Stimulated activated naive CD4-positive, alpha-beta T cell treated with Interleukin-2 at 50 U/mL for 16 hours (primary cell): Measurements from ENCODE around the gene COX7C.
A peak's percentile ranks its signal among the peaks of the same experiment; 100 is the strongest.
"Not testable (repeated sequence)": the region's sequence is repeated elsewhere in the genome, so short reads cannot be mapped to it uniquely, and the experiment has no call there.

Source experiments
- DNase-seq: peaks from one replicate; lab custom pipeline; 2025; lab: John Stamatoyannopoulos, UW

The COX7C gene

DNA sequence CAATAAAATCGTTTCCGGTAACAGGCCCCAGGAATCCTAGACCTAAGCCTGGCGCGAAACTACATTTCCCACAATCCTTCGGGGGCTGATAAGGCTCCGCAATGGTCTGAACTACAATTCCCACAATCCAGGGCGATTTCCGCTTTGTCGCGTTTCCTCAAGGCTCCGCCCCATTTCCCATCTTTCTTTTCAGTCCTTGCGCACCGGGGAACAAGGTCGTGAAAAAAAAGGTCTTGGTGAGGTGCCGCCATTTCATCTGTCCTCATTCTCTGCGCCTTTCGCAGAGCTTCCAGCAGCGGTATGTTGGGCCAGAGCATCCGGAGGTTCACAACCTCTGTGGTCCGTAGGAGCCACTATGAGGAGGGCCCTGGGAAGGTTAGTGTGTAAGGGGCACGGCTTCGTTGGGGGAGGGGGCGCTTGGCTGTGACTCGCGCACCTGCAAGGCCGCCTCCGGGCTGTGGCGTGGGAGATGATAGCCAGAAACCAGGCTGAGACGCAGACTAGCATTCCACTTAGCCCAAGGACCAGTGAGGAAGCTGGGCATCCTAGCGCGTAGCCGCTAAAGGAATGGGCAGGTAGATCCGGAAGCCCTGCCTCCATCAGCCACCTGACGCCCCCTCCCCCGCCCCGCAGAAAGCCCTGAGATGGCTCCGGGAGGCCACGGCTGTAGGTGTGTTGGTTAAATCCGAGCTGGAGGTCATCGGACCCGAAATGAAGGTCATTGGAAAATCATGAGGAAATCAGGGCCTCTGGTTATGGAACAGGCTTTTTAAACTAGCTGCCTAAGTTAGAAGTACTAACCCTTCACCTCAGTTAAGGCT is at the start of gene COX7C:
Gene COX7C, plus strand, starts transcription at position 186 of the 821 bp plus-strand sequence. Its CDS starts 115 bp downstream, at position 301.
- peak; percentile 90 for DNase-seq

DNA sequence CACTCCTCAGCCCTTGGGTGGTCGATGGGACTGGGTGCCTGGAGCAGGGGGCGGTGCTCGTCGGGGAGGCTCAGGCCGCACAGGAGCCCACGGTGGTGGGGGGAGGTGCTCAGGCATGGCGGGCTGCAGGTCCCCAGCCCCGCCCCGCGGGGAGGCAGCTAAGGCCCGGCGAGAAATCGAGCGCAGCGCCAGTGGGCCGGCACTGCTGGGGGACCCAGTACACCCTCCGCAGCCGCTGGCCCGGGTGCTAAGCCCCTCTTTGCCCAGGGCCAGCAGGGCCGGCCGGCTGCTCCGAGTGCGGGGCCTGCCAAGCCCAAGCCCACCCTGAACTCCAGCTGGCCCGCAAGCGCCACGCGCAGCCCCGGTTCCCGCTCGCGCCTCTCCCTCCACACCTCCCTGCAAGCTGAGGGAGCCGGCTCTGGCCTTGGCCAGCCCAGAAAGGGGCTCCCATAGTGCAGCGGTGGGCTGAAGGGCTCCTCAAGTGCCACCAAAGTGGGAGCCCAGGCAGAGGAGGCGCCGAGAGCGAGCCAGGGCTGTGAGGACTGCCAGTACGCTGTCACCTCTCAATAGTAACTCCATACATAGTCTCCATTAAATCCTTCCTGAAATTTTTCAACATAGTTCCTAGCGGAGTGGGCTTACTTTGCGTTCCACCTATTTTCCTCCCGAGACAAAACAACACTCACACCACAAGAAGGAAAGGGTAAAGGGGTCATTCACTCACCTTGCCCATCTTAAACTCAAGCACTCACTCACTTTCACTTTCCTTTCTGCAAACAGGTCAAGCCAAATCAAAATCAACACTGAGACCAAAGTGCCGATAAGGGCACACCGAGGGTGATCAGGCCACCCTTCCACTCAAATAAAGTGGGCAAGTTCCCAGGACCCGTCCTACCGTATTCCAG is 48.0 kb upstream of the COX7C start:
- DNase-seq, result not testable (repeated sequence)

GRCh38 chr5:86570427-86571083 is 47.2 kb upstream of the COX7C start:
- DNase-seq, result no peak

GRCh38 chr5:86571109-86571508 is 46.6 kb upstream of the COX7C start:
- not testable (repeated sequence) for DNase-seq

GRCh38 chr5:86572825-86573517 is 44.8 kb upstream of the COX7C start:
- no peak for DNase-seq

DNA sequence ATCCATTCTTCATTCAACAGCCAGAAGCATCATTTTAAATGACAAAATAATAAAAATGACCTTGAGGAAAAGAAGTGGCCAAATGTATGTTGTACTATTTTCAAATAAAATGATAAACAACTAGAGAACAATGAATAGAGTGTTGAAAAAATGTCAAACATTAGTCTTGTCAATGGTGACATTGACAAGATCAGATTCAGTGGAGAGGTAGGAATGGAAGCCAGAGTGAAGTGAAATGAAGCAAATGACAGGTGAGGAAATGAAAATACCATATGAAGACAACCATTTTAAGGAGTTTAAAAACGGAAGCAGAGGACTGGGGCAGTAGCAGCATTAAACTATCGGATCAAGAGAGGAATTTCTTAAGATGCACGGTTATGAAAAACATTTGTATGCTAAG is 38.2 kb upstream of the COX7C start:
- no peak for DNase-seq

GRCh38 chr5:86596476-86596875 is 21.3 kb upstream of the COX7C start:
- DNase-seq, result no peak

GRCh38 chr5:86605881-86606280 is 11.9 kb upstream of the COX7C start:
- DNase-seq, result no peak

- no peak for DNase-seq
Measured at GRCh38 chr5:86613455-86613854, 4.3 kb upstream of the COX7C start.

- no peak for DNase-seq
Measured at GRCh38 chr5:86617309-86617755, 409 bp upstream of the COX7C start.

DNA sequence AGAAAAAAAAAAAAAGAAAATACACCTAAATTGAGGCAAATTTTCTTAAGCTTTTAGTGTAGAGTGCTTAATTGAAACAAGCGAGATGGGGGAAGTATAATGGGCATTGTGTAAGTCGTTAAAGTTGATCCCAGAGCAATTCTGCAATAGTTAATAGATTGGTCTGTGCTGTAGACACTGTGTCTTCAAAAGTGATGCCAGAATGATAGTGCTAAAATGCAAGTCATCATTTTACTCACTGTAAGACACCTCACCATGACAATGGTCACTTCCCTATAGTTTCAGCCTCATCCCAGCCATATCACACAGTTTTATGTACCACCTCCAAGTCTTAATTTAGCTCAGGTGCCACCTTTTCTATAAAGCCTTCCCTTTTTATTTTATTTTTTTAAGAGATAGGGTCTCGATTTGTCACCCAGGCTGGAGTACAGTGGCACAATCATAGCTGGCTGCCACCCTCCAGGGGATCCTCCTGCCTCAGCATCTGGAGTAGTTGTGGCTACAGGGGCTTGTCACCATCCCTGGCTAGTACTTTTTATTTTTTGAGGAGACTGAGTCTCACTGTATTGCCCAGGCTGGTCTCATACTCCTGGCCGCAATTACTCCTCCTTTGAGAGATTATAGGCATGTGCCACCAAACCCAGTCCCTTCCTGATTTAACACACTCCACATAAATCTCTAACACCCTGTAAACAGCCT is 6.2 kb downstream of the COX7C start:
- no peak for DNase-seq

- DNase-seq, result no peak
Measured at GRCh38 chr5:86625148-86625547, 7.4 kb downstream of the COX7C start.

DNA sequence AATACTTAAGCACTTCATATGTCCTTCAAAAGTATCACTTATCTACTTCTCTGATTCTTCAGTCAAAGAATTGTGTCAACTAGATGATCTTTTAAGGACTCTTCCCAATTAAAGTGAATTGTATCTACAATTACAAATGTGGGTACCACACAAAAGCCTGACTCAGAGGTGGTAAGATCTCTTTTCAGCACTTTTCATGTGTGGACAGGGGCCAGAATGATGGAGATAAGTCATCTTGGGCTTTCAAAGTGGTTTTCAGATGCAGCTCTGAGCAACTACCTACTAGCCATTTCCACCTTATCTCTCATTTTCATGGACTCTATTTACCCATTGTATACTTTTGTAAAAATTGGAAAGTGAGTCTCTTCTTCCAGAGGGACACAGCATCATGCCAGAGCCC is 8.4 kb downstream of the COX7C start:
- DNase-seq, result no peak

- no peak for DNase-seq
Measured at GRCh38 chr5:86631165-86631564, 13.4 kb downstream of the COX7C start.

- DNase-seq, result no peak
Measured at GRCh38 chr5:86640998-86641397, 23.3 kb downstream of the COX7C start.

- DNase-seq, result no peak
Measured at GRCh38 chr5:86644843-86645242, 27.1 kb downstream of the COX7C start.

DNA sequence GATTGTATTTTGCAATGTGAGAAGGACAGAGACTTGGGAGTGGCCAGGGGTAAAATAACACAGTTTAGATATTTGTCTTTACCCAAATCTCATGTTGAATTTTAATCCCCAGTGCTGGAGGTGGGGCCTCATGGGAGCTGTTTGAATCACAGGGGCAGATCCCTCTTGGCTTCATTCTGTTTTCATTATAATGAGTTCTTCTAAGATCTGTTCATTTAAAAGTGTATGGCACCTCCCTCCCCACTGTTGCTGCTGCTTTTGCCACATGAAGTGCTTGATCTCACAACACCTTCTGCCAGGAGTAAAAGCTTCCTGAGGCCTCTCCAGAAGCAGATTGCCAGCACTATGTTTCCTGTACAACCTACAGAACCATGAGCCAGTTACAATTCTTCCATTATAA is 28.1 kb downstream of the COX7C start:
- no peak for DNase-seq

- no peak for DNase-seq
Measured at GRCh38 chr5:86646671-86647070, 28.9 kb downstream of the COX7C start.

DNA sequence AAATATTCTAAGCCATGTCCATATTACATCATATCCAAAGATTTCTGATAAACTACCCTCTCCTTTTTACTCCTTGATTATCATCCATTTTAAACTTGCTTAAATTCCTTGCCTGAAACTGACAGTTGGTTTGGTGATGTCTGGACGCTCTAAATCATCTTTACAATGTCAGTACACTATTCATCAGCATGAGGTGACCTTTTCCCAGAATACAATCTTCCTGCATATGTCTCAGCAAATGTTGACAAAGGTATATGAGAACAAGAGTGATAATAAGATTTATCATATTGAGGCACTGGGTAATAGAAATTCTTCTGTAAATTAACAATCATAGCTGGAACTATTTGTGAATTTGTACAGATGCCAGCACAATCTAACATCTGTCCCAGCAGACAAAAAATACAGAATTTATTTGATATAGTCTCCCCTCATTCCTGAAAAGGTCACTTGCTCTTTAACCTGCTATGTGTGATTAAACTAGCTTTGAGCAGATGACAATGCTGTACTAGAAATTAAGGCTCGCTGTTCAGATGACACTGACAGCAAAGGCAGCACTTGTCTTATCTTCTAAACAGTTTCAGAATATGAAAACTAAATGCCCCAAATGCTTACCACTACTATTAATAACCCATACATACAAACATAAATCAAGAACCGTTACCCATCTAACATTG is 32.2 kb downstream of the COX7C start:
- no peak for DNase-seq

DNA sequence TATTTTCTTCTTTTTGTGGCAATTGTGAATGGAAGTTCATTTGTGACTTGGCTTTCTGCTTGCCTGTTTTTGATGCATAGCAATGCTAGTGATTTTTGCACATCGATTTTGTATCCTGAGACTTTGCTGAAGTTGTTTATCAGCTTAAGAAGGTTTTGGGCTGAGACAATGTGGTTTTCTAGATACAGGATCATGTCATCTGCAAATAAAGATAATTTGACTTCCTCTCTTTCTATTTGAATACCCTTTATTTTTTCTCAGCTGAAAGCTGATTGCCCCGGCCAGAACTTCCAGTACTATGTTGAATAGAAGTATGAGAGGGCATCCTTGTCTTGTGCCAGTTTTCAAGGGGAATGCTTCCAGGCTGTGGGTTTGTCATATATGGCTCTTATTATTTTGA is 43.0 kb downstream of the COX7C start:
- not testable (repeated sequence) for DNase-seq

GRCh38 chr5:86664173-86664572 is 46.4 kb downstream of the COX7C start:
- DNase-seq, result no peak
